ENCODE data around the gene LGR5.
"Not testable (repeated sequence)": the region's sequence is repeated elsewhere in the genome, so short reads cannot be mapped to it uniquely, and the experiment has no call there.

Gene LGR5

DNA sequence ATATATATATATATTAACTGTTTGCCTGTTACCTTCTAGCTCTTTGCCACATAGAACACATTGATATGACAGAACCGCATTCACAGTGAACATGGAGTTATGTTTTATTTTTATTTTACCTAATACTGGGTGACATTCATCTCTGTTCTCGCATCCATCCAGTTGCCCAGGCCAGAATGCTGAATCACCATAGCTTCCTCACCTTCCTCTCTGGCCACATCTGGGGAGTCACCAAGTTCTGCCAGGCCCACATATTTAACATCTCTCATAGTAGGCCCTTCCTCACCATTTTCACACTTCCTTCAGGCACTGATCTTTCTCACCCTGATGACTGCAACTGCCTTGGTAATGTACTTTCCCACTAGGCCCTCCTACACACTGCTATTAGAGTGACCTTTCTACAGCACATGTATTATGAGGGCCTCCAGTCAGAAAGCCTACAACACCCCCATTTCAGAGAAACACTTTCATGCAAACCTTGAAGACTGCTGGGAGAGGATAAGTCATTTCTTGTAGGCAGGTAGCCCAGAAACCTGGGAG, 106.8 kb downstream of the LGR5 start:
- no peak for DNase-seq (ENCODE audit: low read depth in 4 of 4, low spot score in 1 of 4)

DNA sequence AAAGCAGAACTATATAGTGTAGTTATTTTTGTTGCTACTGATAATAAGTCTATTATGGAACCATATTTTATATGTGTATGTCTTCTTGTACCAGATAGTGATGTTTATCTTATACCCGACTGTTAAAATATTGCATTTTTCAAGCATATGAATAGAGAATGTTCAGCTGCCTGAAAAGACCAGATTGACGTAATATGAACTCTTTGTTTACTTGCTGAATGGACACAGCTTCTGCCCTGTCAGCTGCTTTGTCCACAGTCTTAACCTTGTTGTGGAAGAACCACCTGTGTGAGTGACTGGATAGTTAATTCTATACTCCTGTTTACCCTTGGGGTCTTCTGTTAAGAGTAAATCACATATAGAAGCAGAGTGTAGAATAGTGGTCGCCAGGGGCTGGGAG, 109.3 kb downstream of the LGR5 start:
- no peak for DNase-seq (ENCODE audit: low read depth in 4 of 4, low spot score in 1 of 4)

DNA sequence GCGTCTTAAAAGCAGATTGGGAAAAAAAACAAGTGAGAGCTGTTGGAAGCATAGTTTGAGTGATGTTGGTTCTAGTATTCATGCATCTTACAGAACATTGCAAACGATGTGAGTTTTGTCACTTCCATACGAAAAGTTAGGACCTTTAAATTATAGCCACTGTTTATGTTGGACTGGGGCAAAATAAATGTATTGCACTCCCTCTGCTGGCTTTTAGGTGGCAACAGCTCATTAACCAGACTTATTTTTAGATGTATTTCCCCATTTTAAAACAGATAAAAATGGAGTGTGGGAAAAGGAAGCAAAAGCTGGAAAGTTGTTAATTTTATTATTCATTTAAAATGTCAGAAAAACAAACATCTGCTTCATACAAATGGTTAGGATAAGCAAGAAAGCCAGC, 111.9 kb downstream of the LGR5 start:
- no peak for DNase-seq (ENCODE audit: low read depth in 4 of 4, low spot score in 1 of 4)

GRCh38 chr12:71552728-71553501, 113.3 kb downstream of the LGR5 start:
- no peak for DNase-seq (ENCODE audit: low read depth in 4 of 4, low spot score in 1 of 4)

GRCh38 chr12:71555191-71555590, 115.6 kb downstream of the LGR5 start:
- no peak for DNase-seq (ENCODE audit: low read depth in 4 of 4, low spot score in 1 of 4)

DNA sequence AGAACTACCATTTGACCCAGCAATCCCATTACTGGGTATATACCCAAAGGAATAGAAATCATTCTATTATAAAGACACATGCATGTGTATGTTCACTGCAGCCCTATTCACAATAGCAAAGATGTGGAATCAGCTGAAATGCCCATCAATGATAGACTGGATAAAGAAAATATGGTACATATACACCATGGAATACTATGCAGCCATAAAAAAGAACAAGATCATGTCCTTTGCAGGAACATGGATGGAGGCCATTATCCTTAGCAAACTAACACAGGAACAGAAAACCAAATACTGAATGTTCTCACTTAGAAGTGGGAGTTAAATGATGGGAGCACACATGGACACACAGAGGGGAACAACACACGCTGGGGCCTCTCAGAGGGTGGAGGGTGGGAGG, 116.2 kb downstream of the LGR5 start:
- not testable (repeated sequence) for DNase-seq (ENCODE audit: low read depth in 4 of 4, low spot score in 1 of 4)

DNA sequence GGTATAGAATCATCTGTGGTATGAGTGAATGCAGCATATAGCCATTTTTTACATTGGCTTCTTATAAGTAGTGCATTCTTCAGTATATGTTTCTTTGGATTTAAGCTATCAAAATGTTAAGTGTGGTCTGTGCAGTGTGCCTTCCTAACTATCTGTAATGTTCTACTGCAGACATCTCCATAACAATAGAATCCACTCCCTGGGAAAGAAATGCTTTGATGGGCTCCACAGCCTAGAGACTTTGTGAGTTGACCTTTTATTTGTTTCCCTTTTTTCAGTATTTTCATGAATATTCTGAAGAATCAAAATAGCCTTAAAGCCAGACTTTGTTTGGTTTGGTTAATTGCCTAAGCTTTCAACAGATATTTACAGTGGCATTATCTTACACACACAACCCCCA, 116.8 kb downstream of the LGR5 start:
- no peak for DNase-seq (ENCODE audit: low read depth in 4 of 4, low spot score in 1 of 4)

DNA sequence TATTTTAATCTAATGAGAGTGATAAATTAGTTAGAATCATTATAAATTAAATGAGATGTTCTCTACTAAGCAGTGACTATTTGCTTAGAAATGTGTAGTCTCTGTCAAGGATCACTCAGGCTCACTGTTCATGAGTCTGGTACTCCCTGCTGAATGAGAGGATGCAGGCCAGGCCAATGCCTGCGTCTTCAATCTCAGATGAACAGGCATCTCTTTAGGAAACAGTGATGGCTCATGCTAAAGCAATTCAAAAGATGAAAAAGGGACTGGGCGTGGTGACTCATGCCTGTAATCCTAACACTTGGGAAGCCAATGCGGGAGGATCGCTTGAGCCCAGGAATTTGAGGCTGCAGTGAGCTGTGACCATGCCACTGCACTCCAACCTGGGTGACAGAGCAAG, 117.3 kb downstream of the LGR5 start:
- no peak for DNase-seq (ENCODE audit: low read depth in 4 of 4, low spot score in 1 of 4)

DNA sequence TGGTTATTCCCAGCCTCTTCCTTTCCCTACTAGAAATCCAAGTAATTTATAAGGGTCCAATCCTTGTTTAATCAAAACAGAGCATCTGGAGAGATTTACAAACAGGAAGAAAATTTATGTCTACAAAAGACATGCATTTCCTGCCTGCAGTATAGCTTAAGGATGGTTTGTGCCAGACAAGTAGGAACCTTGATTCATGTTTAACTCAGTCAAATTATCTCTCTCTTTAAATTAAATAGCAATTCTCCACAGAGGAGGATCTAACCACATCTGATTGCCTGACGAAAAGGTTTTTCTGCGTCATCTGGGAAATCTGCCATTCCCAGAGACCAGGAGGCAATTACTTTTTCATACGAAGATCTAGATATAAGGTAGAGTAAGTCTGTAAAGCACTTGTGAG, 118.8 kb downstream of the LGR5 start:
- no peak for DNase-seq (ENCODE audit: low read depth in 4 of 4, low spot score in 1 of 4)

DNA sequence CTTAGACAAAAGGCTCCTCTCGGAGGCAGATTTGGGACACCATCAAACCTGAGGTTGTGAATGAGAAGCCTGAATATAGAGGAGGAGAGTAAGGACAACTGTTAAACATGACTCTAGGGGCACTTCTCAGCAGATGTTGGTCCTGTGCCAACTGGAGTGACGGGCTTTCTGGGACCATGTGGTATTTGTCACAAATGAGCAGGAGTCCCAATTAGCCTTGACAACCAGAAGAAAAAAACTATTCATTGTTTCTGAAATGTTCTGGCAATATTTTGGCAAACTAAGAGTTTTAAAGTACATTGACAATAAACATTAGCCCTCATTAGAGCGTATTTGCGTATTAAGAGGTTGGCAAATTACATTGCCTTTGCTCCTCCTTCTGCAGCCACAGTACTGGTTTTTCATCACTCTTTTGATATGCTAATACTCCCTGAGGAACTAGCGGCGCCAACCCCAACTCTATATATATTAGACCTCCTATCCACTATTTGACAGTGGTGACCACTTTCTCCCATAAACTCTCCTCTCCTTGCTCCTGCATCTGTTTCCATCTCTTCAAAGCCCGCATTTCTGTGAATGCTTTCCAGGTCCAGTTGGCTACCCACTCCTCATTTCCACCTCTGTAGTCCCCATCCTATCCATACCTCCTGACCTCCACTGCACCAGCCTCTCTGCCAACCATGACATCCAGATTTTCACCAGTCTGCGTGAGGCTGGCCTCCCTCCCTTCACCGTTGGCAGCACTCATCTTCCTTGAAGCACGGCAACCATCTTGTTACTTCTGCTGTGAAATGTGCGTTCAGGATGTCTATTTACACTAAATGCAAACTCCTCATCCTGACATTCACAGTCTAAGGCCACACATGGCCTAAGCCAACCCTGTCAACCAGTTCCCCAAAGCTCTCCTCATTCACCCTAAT, 123.3 kb downstream of the LGR5 start:
- no peak for DNase-seq (ENCODE audit: low read depth in 4 of 4, low spot score in 1 of 4)

GRCh38 chr12:71565535-71565934, 125.9 kb downstream of the LGR5 start:
- DNase-seq (ENCODE audit: low read depth in 4 of 4, low spot score in 1 of 4) = no peak

DNA sequence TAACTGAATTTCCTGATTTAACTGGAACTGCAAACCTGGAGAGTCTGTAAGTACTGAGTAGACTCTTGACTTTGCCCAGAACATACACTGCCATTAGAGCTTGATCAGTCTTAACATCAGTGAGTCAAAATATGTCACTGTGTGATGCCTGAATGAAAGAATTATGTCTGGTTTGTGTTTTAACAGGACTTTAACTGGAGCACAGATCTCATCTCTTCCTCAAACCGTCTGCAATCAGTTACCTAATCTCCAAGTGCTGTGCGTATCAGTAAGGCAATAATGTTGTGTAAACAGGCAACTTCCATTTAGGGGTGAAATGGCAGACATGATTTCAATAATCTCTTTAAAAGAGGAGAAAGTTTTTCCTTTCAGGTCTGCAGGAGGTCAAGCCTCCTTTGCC, 127.1 kb downstream of the LGR5 start:
- DNase-seq (ENCODE audit: low read depth in 4 of 4, low spot score in 1 of 4) = no peak

GRCh38 chr12:71567537-71567936, 127.9 kb downstream of the LGR5 start:
- no peak for DNase-seq (ENCODE audit: low read depth in 4 of 4, low spot score in 1 of 4)

DNA sequence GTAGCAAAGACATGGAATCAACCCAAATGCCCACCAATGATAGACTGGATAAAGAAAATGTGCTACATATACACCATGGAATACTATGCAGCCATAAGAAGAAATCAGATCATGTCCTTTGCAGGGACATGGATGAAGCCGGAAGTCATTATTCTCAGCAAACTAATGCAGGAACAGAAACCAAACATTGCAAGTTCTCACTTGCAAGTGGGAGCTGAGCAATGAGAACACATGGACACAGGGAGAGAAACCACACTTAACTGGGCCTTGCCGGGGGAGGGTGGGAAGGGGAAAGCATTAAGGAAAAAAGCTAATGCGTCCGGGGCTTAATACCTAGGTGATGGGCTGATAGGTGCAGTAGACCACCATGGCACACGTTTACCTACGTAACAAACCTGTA, 130.3 kb downstream of the LGR5 start:
- not testable (repeated sequence) for DNase-seq (ENCODE audit: low read depth in 4 of 4, low spot score in 1 of 4)

GRCh38 chr12:71576496-71576895, 136.9 kb downstream of the LGR5 start:
- no peak for DNase-seq (ENCODE audit: low read depth in 4 of 4, low spot score in 1 of 4)

DNA sequence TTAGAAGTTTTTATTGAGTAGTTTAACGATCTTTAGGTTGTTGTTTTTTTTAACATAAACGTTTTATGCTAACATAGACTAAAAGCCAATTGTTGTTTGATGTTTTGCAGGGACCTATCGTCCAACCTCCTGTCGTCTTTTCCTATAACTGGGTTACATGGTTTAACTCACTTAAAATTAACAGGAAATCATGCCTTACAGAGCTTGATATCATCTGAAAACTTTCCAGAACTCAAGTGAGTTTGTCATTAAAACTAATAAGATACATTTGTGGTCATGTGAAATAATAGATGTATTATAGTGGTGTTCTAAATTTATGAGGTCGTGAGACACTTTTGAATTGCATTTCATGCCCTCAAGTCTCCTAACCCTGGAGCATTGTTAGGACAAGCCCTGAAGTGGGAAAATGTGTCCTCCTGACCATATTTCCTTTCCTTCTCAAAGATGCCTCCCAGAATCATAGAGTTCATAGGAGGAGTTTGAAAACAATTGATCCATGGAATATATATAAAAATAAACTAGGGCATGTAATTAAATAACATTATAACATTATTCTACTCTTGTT, 139.2 kb downstream of the LGR5 start:
- DNase-seq (ENCODE audit: low read depth in 4 of 4, low spot score in 1 of 4) = no peak

GRCh38 chr12:71581206-71581605, 141.6 kb downstream of the LGR5 start:
- DNase-seq (ENCODE audit: low read depth in 4 of 4, low spot score in 1 of 4) = no peak

- no peak for DNase-seq (ENCODE audit: low read depth in 4 of 4, low spot score in 1 of 4)
These were observed 143.3 kb downstream of the LGR5 start for GRCh38 chr12:71582925-71583324.

- DNase-seq (ENCODE audit: low read depth in 4 of 4, low spot score in 1 of 4) = no peak
These were observed 144.8 kb downstream of the LGR5 start for GRCh38 chr12:71584356-71584755.

- DNase-seq (ENCODE audit: low read depth in 4 of 4, low spot score in 1 of 4) = no peak
These were observed 145.6 kb downstream of the LGR5 start for GRCh38 chr12:71585218-71585617.

DNA sequence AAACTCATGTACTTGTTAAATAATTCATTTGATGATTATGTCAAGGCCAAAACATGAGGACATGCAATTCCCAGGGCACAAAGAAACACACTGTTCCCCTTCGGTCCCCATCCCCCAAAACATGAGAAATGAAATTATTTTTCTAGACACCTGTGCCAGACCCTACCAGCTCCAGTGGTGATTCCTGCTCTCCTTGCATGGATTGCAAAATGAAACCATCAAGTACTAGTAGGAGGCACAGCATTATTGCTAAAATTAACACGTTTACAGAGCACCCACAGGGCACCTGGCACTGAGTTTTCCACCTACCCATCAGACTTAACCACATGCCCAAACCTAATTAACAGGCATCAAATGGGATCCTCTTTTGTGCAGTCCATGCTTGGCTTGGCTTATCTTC, 147.4 kb downstream of the LGR5 start:
- DNase-seq (ENCODE audit: low read depth in 4 of 4, low spot score in 1 of 4) = no peak

GRCh38 chr12:71589478-71589881, 149.9 kb downstream of the LGR5 start:
- no peak for DNase-seq (ENCODE audit: low read depth in 4 of 4, low spot score in 1 of 4)
